ENCODE measurements around the gene UFSP1.
A peak's percentile ranks its signal among the peaks of the same experiment; 100 is the strongest.
"Not testable (repeated sequence)": the region's sequence is repeated elsewhere in the genome, so short reads cannot be mapped to it uniquely, and the experiment has no call there.

UFSP1 gene

DNA sequence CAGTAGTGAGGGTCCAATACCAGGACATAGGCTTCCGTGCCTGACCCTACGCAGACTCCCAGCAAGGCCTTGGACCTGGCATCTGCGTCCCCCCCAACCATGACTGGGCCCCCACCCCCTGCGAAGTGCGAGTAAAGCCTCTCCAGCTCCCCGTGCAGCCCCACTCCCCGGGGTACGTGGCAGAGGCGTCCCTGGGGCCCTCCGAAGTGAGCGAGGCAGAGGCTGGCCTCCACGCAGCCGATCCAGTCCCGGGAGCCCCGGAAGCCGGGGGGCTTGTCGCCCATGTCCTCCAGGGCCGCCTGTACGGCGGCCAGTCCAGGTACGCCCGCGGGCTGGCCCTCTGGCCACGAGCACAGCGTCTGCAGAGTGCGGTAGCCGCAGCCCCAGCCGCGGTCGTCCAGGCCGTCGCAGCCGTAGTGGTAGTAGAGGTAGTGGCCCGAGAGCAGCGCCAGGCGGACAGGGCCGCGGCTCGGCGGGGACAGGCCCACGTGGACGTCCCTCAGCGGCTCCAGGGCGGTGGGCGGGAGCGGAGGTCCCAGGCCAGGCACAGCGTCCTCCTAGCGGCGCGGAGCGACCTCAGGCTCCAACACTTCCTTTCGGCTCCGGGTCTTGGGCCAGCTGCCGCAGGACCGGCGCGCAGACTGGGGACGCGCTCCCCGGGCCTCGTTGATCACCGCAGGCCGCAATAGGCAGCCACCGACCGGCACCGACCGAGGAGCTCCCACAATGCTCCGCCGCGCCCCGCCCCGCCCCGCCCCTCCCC is at the start of gene UFSP1:
Gene UFSP1, minus strand, starts transcription at position 728 of the 763 bp plus-strand sequence. Its CDS starts 444 bp downstream, at position 284.
- Histone ChIP-seq H3K36me3 (ENCODE audit: control insufficient read depth in 2 of 2, insufficient read depth in 2 of 2, low read length in 2 of 2) (peaks cover 33 to 43% of the 10 kb centered on the region in 2 donors), H3K4me3 (ENCODE audit: low read length in 2 of 2) (peak within 1 kb of the TSS; percentile 75 to 80), H3K9ac (ENCODE audit: low read depth in 1 of 2, low read length in 2 of 2) (peak within 1 kb of the TSS; percentile 85 to 86), H3K4me1 (ENCODE audit: control insufficient read depth in 2 of 2, insufficient read depth in 2 of 2, low read length in 2 of 2) (peaks cover 35 to 39% of the 10 kb centered on the region in 2 donors), H3K9me3 (ENCODE audit: control insufficient read depth in 2 of 2, low read length in 2 of 2) (no peaks in the 10 kb centered on the region), H3K27ac (ENCODE audit: low read depth in 2 of 2, low read length in 2 of 2) (peak within 1 kb of the TSS; percentile 93 to 95), H3K27me3 (ENCODE audit: control insufficient read depth in 2 of 2, insufficient read depth in 2 of 2, low read length in 2 of 2) (peaks cover 0 to 2% of the 10 kb centered on the region in 2 donors)

DNA sequence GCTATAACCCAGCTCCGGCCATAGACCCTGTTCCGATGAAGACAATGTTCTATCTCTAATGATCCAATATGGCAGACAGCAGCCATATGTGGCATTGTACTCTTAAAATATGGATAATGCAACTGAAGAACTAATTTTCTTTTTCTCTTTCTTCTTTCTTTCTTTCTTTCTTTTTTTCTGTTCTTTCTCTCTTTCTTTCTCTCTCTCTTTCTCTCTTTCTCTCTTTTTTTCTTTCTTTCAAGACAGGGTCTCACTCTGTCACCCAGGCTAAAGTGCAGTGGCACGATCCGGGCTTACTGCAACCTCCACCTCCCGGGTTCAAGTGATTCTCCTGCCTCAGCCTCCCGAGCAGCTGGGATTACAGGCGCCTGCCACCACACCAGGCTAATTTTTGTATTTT is 46.7 kb upstream of the UFSP1 start:
- H3K36me3 ChIP-seq (ENCODE audit: control insufficient read depth in 2 of 2, insufficient read depth in 2 of 2, low read length in 2 of 2); H3K4me1 ChIP-seq (ENCODE audit: control insufficient read depth in 2 of 2, insufficient read depth in 2 of 2, low read length in 2 of 2); H3K9ac ChIP-seq (ENCODE audit: low read depth in 1 of 2, low read length in 2 of 2); H3K4me3 ChIP-seq (ENCODE audit: low read length in 2 of 2); H3K9me3 ChIP-seq (ENCODE audit: control insufficient read depth in 2 of 2, low read length in 2 of 2); H3K27me3 ChIP-seq (ENCODE audit: control insufficient read depth in 2 of 2, insufficient read depth in 2 of 2, low read length in 2 of 2); H3K27ac ChIP-seq (ENCODE audit: low read depth in 2 of 2, low read length in 2 of 2): not testable (repeated sequence)

DNA sequence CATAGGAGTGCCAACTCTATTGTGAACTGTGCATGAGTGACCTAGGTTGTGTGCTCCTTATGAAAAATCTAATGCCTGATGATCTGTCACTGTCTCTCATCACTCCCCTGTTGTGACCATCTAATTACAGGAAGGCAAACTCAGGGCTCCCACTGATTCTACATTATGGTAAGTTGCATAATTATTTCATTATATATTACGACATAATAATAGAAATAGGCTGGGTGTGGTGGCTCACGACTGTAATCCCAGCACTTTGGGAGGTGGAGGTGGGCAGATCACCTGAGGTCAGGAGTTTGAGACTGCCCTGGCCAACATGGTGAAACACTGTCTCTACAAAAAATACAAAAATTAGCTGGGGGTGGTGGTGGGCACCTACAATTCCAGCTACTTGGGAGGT is 45.9 kb upstream of the UFSP1 start:
- not testable (repeated sequence) for H3K27ac ChIP-seq (ENCODE audit: low read depth in 2 of 2, low read length in 2 of 2); H3K4me3 ChIP-seq (ENCODE audit: low read length in 2 of 2); H3K27me3 ChIP-seq (ENCODE audit: control insufficient read depth in 2 of 2, insufficient read depth in 2 of 2, low read length in 2 of 2); H3K4me1 ChIP-seq (ENCODE audit: control insufficient read depth in 2 of 2, insufficient read depth in 2 of 2, low read length in 2 of 2); H3K36me3 ChIP-seq (ENCODE audit: control insufficient read depth in 2 of 2, insufficient read depth in 2 of 2, low read length in 2 of 2); H3K9me3 ChIP-seq (ENCODE audit: control insufficient read depth in 2 of 2, low read length in 2 of 2); H3K9ac ChIP-seq (ENCODE audit: low read depth in 1 of 2, low read length in 2 of 2)

DNA sequence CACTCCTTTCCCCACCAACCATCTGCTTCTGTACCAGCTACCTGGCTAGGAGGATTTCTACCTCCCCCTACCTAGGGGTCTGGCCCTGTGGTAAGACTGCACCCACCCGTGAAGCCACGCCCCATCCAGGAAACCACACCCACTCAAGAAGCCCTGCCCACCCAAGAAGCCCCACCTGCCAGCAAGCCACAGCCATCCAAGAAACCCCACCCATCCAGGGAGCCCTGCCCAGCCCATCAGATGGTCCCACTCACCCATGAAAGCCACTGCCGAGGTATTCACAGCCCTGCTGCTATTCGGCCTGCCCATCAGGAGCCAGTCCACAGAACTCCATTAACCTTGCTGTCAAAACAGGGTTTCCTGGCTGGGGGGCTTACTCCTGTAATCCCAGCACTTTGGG is 44.2 kb upstream of the UFSP1 start:
- H3K4me3 ChIP-seq (ENCODE audit: low read length in 2 of 2) = no peak overlapping the region
- H3K9ac ChIP-seq (ENCODE audit: low read depth in 1 of 2, low read length in 2 of 2) = no peak overlapping the region
- H3K9me3 ChIP-seq (ENCODE audit: control insufficient read depth in 2 of 2, low read length in 2 of 2) = no peaks in the 10 kb centered on the region

DNA sequence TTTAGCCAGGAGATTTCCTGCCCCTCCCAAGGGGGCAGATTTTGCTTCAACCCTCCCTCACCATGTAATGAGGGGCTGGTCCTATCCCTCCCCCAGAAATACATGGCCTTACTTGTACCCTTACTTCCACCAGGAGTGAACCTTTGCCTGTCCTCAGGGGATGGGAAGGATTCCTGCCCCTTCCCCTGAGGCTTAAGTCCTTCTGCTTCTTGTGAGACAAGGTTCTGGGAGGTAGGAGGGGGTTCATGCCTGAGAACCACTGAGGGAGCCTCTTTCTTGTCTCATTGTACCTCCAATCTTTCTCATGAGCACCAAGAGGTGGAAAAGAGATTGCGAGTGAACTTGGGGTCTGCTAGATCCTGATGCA is 40.3 kb upstream of the UFSP1 start:
- H3K4me1 ChIP-seq (ENCODE audit: control insufficient read depth in 2 of 2, insufficient read depth in 2 of 2, low read length in 2 of 2) = no peaks in the 10 kb centered on the region
- peaks cover 2 to 4% of the 10 kb centered on the region in 2 donors for H3K27me3 ChIP-seq (ENCODE audit: control insufficient read depth in 2 of 2, insufficient read depth in 2 of 2, low read length in 2 of 2)
- no peak overlapping the region for H3K4me3 ChIP-seq (ENCODE audit: low read length in 2 of 2)
- no peaks in the 10 kb centered on the region for H3K36me3 ChIP-seq (ENCODE audit: control insufficient read depth in 2 of 2, insufficient read depth in 2 of 2, low read length in 2 of 2)
- no peak overlapping the region for H3K9ac ChIP-seq (ENCODE audit: low read depth in 1 of 2, low read length in 2 of 2)
- H3K9me3 ChIP-seq (ENCODE audit: control insufficient read depth in 2 of 2, low read length in 2 of 2) = no peaks in the 10 kb centered on the region
- H3K27ac ChIP-seq (ENCODE audit: low read depth in 2 of 2, low read length in 2 of 2) = no peak overlapping the region

More for the DNA sequence above, 44.2 kb upstream of the UFSP1 start:
- Histone ChIP-seq H3K4me1 (ENCODE audit: control insufficient read depth in 2 of 2, insufficient read depth in 2 of 2, low read length in 2 of 2) (no peaks in the 10 kb centered on the region), H3K27me3 (ENCODE audit: control insufficient read depth in 2 of 2, insufficient read depth in 2 of 2, low read length in 2 of 2) (peaks cover 2 to 4% of the 10 kb centered on the region in 2 donors), H3K27ac (ENCODE audit: low read depth in 2 of 2, low read length in 2 of 2) (no peak overlapping the region), H3K36me3 (ENCODE audit: control insufficient read depth in 2 of 2, insufficient read depth in 2 of 2, low read length in 2 of 2) (no peaks in the 10 kb centered on the region)

DNA sequence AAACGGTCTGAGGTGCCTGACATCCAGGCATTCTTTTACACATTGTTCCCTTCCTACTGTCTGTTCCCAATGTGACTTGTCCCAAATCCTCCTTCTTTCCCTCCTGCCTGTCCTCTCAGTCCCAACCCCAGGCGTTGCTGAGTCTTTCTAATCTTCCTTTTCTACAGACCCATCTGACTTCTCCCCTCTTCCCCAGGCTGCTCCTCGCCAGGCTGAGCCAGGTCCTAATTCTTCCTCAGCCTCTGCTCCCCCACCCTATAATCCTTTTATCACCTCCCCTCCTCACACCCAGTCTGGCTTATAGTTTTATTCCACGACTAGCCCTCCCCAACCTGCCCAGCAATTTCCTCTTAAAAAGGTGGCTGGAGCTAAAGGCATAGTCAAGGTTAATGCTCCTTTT is 34.1 kb upstream of the UFSP1 start:
- H3K27ac ChIP-seq (ENCODE audit: low read depth in 2 of 2, low read length in 2 of 2); H3K4me1 ChIP-seq (ENCODE audit: control insufficient read depth in 2 of 2, insufficient read depth in 2 of 2, low read length in 2 of 2); H3K9ac ChIP-seq (ENCODE audit: low read depth in 1 of 2, low read length in 2 of 2); H3K27me3 ChIP-seq (ENCODE audit: control insufficient read depth in 2 of 2, insufficient read depth in 2 of 2, low read length in 2 of 2); H3K36me3 ChIP-seq (ENCODE audit: control insufficient read depth in 2 of 2, insufficient read depth in 2 of 2, low read length in 2 of 2); H3K4me3 ChIP-seq (ENCODE audit: low read length in 2 of 2); H3K9me3 ChIP-seq (ENCODE audit: control insufficient read depth in 2 of 2, low read length in 2 of 2): not testable (repeated sequence)

DNA sequence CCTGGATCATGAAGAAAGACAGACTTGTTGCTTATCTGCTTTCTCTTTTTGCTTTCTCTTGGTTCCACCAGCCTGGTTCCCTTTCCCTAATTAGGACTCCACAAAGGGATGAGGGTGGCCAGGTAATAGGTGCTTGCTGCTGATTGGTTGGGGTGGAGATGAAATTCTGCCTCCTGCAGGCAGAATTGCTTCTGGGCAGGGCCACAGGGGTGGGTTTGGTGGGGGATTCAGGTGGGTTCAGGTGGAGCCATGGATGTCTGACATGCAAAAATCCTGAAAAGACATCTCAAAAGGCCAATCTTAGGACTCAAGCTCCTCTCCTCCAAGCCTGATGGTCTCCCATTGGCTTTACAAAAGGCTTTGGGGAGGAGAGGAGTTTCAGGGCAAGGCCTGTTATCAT is 31.5 kb upstream of the UFSP1 start:
- peaks cover 0 to 3% of the 10 kb centered on the region in 2 donors for H3K4me1 ChIP-seq (ENCODE audit: control insufficient read depth in 2 of 2, insufficient read depth in 2 of 2, low read length in 2 of 2)
- no peak overlapping the region for H3K27ac ChIP-seq (ENCODE audit: low read depth in 2 of 2, low read length in 2 of 2)
- H3K9me3 ChIP-seq (ENCODE audit: control insufficient read depth in 2 of 2, low read length in 2 of 2) = no peaks in the 10 kb centered on the region
- no peak overlapping the region for H3K4me3 ChIP-seq (ENCODE audit: low read length in 2 of 2)
- no peak overlapping the region for H3K9ac ChIP-seq (ENCODE audit: low read depth in 1 of 2, low read length in 2 of 2)
- no peaks in the 10 kb centered on the region for H3K36me3 ChIP-seq (ENCODE audit: control insufficient read depth in 2 of 2, insufficient read depth in 2 of 2, low read length in 2 of 2)
- peaks cover 0 to 1% of the 10 kb centered on the region in 2 donors for H3K27me3 ChIP-seq (ENCODE audit: control insufficient read depth in 2 of 2, insufficient read depth in 2 of 2, low read length in 2 of 2)

DNA sequence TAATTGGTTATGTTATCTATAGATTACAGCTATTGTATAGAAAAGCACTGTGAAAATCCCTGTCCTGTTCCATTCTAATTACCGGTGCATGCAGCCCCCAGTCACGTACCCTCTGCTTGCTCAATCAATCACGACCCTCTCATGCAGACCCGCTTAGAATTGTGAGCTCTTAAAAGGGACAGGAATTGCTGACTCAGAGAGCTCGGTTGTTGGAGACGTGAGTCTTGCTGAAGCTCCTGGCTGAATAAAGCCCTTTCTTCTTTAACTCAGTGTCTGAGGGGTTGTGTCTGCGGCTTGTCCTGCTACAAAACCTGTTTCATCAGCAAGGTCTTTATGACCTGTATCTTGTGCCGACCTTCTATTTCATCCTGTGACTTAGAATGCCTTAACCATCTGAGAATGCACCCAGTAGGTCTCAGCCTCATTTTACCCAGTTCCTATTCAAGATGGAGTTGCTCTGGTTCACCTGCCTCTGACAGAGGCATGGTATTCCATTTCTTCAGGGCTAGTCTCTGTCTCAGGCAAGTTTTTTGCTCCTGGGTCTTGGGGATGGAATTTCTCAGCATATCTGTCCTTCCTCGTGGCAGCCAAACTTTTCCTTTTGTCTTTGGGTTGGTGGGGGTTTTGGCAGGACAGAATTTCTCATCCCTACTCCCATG is 30.4 kb upstream of the UFSP1 start:
- not testable (repeated sequence) for H3K27ac ChIP-seq (ENCODE audit: low read depth in 2 of 2, low read length in 2 of 2); H3K4me3 ChIP-seq (ENCODE audit: low read length in 2 of 2); H3K27me3 ChIP-seq (ENCODE audit: control insufficient read depth in 2 of 2, insufficient read depth in 2 of 2, low read length in 2 of 2); H3K9me3 ChIP-seq (ENCODE audit: control insufficient read depth in 2 of 2, low read length in 2 of 2); H3K4me1 ChIP-seq (ENCODE audit: control insufficient read depth in 2 of 2, insufficient read depth in 2 of 2, low read length in 2 of 2); H3K9ac ChIP-seq (ENCODE audit: low read depth in 1 of 2, low read length in 2 of 2); H3K36me3 ChIP-seq (ENCODE audit: control insufficient read depth in 2 of 2, insufficient read depth in 2 of 2, low read length in 2 of 2)

DNA sequence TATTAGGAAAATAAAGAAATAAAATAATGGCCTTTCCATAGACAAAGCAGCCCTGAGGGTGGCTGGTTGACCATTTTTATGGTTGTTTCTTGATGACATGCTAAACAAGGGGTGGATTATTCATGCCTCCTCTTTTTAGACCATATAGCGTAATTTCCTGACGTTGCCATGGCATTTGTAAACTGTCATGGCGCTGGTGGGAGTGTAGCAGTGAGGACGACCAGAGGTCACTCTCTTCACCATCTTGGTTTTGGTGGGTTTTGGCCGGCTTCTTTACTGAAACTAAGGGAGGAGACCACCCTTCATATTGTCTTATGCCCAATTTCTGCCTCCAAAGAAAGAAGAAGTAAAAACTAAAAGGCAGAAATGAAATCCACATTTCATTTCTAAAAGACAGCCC is 29.8 kb upstream of the UFSP1 start:
- H3K9ac ChIP-seq (ENCODE audit: low read depth in 1 of 2, low read length in 2 of 2); H3K9me3 ChIP-seq (ENCODE audit: control insufficient read depth in 2 of 2, low read length in 2 of 2): not testable (repeated sequence)

DNA sequence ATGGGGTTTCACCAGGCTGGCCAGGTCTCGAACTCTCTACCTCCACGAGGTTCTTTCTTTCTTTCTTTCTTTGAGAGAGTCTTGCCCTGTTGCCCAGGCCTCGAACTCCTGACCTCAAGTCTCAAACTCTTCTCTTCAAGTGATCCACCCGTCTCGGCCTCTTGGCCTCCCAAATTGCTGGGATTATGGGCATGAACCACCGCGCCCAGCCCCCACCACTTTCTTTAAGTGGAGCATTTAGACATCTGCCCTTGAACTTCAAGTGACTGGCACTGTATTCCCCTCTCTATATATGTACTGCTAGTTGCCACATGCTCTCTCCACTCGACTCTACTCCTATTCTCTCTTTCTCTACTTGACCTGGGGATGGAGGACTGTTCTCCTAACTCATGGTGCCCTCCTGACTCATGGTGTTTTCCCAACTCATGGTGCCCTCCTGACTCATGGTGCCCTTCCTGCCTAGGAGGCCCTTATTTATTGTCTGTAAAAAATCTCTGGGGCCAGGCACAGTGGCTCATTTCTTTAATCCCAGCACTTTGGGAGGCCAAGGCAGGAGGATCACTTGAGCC is 25.4 kb upstream of the UFSP1 start:
- no peaks in the 10 kb centered on the region for H3K9me3 ChIP-seq (ENCODE audit: control insufficient read depth in 2 of 2, low read length in 2 of 2)
- H3K4me3 ChIP-seq (ENCODE audit: low read length in 2 of 2) = no peak overlapping the region
- H3K9ac ChIP-seq (ENCODE audit: low read depth in 1 of 2, low read length in 2 of 2) = no peak overlapping the region
- H3K27ac ChIP-seq (ENCODE audit: low read depth in 2 of 2, low read length in 2 of 2) = no peak overlapping the region
- no peaks in the 10 kb centered on the region for H3K36me3 ChIP-seq (ENCODE audit: control insufficient read depth in 2 of 2, insufficient read depth in 2 of 2, low read length in 2 of 2)
- peaks cover 0 to 12% of the 10 kb centered on the region in 2 donors for H3K4me1 ChIP-seq (ENCODE audit: control insufficient read depth in 2 of 2, insufficient read depth in 2 of 2, low read length in 2 of 2)
- no peaks in the 10 kb centered on the region for H3K27me3 ChIP-seq (ENCODE audit: control insufficient read depth in 2 of 2, insufficient read depth in 2 of 2, low read length in 2 of 2)

More for the DNA sequence above, 29.8 kb upstream of the UFSP1 start:
- H3K4me3 ChIP-seq (ENCODE audit: low read length in 2 of 2); H3K4me1 ChIP-seq (ENCODE audit: control insufficient read depth in 2 of 2, insufficient read depth in 2 of 2, low read length in 2 of 2); H3K36me3 ChIP-seq (ENCODE audit: control insufficient read depth in 2 of 2, insufficient read depth in 2 of 2, low read length in 2 of 2); H3K27me3 ChIP-seq (ENCODE audit: control insufficient read depth in 2 of 2, insufficient read depth in 2 of 2, low read length in 2 of 2); H3K27ac ChIP-seq (ENCODE audit: low read depth in 2 of 2, low read length in 2 of 2): not testable (repeated sequence)

All from mucosa of rectum (tissue), 2 donors.